Amniotic epithelial cell (primary cell): ENCODE measurements around the gene ITPKB.
A peak's percentile ranks its signal among the peaks of the same experiment; 100 is the strongest.

Source experiments
- DNase-seq: peaks from one replicate; pipeline ENCODE4 v3.0.0-alpha.2; 2010; ENCODE audit warnings: low read depth

The ITPKB gene

GRCh38 chr1:226665505-226666163 is 73.4 kb downstream of the ITPKB start:
- DNase-seq, result no peak

- DNase-seq, result peak; percentile 24
Observed at GRCh38 chr1:226664413-226665101, 74.5 kb downstream of the ITPKB start.

GRCh38 chr1:226663327-226663704 is 75.8 kb downstream of the ITPKB start:
- no peak for DNase-seq

DNA sequence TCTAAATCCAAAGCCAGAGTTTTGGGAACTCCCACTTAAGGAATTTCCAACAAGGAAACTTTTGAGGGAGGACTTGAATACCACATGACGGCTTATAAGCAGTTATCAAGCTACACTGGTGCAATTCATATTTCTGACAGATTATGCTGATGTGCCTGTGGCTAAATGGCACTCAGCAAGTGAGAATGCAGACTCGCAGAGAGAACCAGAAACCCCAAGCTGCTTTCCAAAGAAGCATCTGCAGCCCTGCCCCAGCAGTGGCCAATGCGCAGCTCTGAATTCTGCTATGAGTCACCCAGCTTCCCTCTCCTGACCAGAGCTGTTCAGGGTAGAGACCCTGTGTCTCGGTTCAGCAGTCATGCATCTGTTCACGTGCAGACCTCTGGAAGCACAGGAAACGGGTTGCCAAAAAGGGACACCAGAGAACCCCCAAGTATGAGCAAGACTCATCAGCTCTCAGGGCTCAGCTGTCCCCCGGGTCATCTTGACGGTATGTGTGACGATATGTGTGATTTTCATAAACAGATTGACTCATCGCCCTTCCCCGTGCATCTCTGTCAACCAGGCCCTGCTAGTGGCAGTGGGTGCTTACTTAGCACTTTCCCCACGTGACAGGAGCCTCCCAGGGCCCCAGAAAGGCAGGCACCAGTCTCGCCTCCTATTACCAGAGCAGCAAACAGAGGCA is 76.3 kb downstream of the ITPKB start:
- peak; percentile 92 for DNase-seq

DNA sequence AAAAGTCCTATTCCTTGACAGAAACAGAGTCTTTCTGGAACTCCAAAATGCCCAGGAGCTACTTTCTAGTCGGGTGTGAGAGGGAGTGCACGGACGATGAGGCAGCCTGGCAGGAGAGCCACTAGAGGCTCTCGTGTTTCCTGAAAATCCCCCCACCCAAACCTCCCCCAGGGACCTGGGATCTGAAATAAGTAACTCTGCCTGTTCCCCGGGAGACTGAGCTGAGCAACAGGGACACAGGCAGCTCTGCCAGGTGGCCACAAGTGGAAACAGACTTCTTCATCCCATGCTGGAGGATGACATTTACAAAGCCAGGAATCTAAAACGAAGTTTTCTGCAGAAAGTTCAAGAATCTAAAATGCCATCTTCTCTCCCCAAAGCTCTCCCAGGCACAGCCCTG is 77.1 kb downstream of the ITPKB start:
- DNase-seq, result no peak

GRCh38 chr1:226661271-226661670 is 77.8 kb downstream of the ITPKB start:
- DNase-seq, result no peak

DNA sequence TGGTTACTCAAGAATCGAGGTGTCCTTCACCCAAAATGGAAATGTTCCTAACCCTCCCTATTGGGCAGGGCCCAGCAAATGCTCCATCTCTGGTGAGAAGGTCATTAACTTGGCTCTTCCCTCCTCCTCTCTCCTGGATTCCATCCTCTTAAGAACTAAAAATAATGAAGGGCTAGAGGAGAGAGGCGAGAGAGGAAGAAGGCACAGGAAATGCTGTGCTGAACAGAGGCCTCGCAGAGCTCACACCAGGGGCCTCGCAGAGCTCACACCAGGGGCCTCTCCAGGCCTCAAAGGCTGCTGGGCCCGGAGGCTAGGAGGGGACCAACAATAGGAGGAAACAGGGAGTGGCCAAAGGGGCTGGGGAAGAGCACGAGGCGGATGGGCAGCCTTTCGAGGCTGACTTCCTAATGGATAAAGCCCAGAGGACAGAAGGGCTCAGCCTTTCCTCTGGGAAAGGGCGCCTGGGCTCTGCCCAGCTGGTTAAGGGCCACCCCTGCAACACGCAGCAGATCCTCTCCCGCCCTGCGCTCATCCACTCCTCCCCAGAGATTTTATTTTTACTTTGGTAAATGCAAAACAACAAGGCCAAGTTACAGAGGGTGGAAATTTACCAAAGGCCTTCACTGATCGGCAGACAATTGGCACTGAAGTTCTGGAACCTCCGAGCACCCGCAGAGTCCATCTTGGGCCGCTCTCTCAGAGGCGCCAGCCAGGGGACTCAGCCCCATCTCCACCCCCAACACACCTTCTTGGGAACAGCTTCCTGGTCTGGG is 78.5 kb downstream of the ITPKB start:
- no peak for DNase-seq

DNA sequence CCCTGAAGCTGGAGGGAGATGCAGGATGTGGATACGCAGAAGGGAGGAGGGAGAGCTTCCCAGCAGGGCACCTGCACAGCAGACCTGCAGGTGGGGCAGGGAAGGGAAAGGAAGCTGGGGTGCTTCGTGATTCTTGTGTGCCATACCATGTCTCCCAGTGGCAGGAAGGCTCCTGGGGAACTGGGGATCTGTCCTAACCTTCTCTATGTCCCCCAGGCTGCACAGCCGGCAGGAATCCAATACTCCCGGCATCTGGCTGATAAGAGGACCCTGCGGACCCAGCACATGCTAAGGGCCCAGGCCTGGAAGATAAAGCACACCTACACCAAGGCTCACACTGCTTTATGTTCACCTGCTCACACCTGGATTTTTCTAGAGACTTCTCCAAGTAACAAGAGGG is 79.4 kb downstream of the ITPKB start:
- DNase-seq, result no peak

GRCh38 chr1:226659136-226659535 is 79.9 kb downstream of the ITPKB start:
- no peak for DNase-seq

DNA sequence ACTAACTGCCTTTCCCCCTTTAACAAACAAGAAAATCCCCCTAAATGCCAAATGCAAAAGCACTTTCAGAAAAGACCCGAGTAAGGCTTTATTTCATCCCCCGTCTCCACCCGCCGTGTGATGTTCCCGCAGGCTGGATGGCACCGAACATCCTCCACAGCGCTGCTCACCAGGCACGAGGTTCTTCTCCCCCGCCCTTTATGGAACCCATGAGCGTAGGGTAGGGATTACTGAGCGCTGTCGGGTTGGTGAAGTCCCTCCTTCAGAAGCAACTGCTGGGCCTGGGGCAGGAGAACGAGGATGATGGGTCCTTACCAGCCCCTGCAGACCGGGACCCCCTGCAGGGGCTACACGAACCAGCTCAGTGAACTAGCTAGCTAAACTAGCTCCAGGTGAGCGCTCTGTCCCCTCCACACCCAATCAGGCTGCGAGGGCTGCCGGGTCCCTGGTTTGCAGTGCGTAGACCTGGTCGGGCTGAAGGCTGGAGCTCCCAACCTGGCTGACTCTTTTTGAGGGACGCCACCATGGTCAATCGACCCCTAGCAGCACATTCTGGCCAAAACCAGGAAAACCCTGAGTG is 80.4 kb downstream of the ITPKB start:
- DNase-seq, result no peak

DNA sequence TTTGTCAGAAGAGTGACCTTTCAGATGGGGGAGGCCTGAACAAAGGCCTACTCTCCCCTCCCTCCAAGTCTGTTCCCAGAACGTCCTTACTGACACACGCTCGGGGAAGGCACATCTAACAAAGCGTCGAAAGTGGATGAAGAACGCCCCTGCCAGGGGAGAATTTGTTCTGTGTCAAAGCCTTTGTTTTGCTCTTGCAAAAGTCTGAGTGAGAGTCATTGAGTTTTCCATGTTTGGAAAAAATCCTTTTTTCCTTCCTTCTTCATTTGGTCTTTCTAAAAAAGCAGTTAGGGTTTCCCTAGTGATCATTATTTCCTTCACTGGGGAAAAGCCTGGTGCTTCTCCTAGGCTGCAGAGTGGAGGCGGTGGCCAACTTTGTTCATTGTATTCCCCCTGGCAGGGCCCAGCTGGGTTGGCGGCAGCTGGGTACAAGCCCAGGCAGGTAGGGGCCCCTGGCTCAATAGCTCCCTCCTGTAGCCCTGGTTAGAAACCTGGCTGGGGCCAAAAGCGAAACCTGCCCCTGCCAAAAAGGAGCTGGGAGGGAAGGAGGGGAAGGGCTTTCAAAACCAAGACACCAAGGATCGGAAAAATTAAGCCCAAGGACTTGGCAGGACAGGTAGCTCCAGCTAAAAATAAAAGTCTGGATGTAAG is 81.1 kb downstream of the ITPKB start:
- DNase-seq, result no peak

DNA sequence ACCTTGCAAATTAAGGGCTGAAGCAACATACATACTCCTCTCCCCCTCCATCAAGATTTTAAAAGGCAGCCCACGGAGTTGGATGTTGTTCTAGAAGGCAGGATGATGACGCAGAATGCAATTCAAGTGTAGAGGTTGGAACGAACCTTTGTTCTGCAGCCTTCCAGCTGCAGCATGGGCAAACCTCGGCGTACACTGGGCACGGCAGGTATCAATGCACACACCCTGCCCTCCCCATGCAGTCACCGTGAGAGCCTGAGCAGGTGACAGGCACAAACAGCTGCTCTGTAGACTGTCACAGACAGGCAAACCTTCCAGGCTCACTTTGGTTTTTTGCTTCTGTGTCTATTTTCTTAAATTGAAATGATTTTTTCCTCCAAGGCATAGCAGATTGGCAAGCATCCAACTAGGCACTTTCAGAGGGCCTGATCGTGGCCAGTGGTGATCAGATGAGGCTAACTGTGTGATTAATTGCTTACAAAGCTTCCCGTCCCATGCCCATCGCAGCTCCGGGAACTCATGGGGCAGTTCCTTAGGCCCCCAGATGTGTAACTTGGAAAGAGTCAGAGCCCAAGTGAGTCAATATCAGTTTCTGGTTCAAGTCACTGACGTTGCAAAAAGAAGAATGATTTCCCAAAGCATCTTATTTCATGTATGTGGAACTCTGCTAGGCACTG is 82.3 kb downstream of the ITPKB start:
- DNase-seq, result peak; percentile 59

- DNase-seq, result no peak
Observed at GRCh38 chr1:226656201-226656600, 82.9 kb downstream of the ITPKB start.

DNA sequence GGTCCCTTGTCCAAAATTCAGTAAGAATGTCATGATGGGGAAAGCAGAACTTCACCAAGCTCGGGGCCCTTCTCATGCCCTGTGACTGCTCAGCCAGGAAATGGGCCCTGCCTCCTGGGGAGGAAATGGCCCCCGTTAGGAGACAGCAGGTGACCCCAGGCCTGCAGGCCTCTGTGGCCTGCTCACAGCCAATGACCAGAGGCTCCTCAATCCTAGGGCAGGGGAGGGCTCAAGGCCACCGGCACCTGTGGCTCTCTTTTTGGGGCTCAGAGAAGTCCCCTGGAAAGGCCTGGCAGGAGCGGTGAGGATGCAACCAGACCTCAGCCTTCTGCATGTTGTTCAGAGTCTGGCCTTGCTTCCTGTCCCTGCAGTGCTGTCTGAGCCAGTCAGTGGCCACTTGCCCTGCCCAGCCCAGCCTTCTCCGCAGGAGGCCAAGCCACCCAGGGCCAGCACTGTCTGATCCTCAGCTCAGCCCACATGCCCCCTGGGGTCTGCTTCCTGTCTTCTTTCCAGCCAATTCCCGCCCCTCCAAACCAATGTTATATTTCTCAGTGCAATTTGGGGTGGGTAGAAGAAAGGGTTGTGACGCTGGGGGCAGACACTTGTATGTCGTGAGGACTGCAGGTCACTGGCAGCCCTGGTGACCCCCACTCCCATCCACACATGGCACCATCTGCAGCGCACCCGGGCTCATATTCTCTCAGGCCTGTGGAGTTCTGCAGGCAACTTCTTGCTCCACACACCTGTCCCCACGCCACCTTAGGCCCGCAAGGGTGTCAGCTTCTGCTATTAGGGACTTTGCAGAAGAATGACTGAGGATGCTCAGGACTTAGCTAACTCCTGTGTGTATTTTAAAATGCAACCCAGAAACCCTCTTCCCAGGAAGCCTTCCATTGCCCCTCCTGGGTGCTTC is 83.6 kb downstream of the ITPKB start:
- DNase-seq, result no peak

DNA sequence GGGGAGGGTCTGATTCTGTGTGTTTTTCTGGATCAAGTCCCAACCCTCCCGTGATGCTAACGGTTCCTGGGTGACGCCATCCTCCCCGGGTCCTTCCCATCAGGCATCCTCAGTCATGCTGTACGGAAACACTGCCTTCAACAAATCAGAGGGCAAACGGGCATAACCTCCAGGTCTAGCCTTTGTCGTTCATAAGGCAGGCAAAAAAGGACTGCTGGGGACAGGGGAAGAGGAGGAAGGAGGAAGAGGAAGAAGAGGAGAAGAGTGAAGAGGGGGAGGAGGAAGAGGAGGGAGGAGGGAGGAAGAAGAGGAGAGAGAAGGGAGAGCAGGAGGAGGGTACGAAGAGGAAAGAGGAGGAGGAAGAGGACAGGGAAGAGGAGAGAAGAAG is 84.4 kb downstream of the ITPKB start:
- DNase-seq, result no peak

GRCh38 chr1:226654046-226654667 is 84.9 kb downstream of the ITPKB start:
- peak; percentile 56 for DNase-seq

DNA sequence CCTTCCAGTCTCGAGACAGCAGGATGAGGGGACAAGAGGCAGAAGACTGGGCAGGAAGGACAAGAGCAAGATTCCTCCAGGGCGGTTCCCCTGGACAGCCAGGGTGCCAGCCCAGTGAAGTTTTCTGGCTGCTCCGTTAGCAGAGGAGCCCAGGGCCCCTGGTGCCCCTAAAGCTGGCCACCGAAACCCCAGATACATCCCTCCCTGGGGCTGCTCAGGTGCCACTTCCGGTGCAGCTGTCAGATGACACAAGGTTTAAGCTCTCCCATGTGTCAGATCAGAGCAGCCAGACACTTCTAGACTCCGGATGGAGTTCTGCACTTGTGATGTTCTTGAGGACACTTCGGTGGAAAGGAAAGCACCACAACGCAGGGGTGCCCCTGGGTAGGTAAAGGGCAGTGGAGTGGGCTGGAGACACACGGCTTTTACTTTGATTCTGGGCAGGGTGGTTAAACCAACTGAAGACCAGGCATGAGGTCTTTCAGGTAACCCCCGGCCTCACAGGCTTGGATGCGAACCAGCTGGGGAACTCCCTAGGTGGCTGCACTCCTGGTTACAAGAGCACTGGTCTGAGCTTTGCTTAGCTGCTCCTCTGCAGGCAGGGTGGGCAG is 85.7 kb downstream of the ITPKB start:
- DNase-seq, result no peak

DNA sequence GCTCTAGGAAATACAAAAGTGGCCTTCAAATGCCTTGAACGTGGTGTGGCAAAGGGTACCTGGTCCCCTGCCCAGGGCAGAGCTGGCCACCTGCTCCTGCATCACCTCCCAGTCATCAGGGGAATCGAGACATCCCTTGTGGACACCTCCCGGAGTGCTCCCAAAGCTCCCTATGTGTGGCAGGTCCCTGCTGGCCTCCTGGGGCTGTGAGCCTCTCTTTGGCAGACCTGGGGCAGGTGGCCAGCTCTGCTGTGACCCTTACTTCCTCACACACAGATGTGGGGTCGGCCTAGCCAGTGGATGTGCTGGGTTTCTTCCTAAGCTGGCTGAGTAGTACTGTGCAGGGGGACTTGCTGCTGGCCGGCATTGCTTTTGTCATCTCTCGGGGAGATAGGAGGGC is 86.5 kb downstream of the ITPKB start:
- DNase-seq, result no peak

DNA sequence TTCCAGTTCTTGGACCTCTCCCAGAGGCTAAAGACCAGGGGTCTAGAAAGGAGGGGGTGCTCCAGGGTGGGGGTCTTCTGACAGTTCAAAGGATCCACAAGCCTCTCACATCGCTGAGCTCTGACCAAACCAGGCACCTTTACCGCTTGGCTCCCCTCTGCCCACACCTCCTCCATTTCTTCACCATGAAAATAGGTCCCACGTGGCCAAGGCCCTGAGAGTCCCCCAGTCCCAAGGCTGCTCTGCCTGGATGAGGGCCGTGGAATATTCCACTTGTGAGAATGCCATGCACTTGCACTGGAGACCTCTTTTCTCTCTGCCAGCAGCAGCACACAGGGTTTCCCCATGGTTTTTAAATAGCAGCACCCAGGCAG is 87.4 kb downstream of the ITPKB start:
- no peak for DNase-seq
